Transverse colon (tissue), 3 donors: ENCODE results near the gene FKBP10.

Source experiments
- POLR2A ChIP-seq: fragments of 450-650 bp; IDR thresholded peaks from one replicate; pipeline ENCODE4 v1.6.1; 2016; ENCODE audit warnings: antibody characterized with exemption, mild to moderate bottlenecking, moderate library complexity
- TF ChIP-seq, protein P1 (sequence below), 5 experiments: fragments of 200-600 bp in 3 of 5; fragments of 450-650 bp in 2 of 5; sonication (generic) in 3 of 5; IDR thresholded peaks; 1 replicate in 2 of 5; 2 replicates in 3 of 5; pipeline ENCODE4 v1.5.1; 2016 to 2017; ENCODE audit warnings: antibody characterized with exemption in 5 of 5, inconsistent platforms in 3 of 5, mild to moderate bottlenecking in 2 of 5, moderate library complexity in 1 of 5

DNA sequence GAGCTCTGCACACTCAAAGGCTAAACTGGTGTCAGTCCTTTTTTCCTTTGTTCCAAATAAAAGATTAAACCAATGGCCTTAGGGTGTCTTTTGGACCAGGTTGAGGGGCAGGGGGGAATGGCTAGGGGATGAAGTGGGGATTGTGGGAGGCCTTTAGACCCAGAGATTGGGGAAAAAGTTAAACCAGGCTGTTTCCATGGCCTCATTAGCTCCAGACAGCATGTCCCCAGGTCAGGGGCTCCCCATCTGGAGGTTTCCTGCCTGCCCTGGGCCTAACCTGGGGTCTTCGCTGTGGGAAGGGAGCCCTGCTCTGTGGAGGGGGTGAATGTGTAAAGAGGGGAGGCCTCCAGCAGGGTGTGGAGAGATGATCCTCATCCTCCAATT, 10.3 kb downstream of the FKBP10 start:
- TF ChIP-seq POLR2A = no peak
- TF ChIP-seq, protein P1, sequence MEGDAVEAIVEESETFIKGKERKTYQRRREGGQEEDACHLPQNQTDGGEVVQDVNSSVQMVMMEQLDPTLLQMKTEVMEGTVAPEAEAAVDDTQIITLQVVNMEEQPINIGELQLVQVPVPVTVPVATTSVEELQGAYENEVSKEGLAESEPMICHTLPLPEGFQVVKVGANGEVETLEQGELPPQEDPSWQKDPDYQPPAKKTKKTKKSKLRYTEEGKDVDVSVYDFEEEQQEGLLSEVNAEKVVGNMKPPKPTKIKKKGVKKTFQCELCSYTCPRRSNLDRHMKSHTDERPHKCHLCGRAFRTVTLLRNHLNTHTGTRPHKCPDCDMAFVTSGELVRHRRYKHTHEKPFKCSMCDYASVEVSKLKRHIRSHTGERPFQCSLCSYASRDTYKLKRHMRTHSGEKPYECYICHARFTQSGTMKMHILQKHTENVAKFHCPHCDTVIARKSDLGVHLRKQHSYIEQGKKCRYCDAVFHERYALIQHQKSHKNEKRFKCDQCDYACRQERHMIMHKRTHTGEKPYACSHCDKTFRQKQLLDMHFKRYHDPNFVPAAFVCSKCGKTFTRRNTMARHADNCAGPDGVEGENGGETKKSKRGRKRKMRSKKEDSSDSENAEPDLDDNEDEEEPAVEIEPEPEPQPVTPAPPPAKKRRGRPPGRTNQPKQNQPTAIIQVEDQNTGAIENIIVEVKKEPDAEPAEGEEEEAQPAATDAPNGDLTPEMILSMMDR (IDR thresholded peaks at IDR 0.05) = no peak
